Smooth muscle cell (in vitro differentiated cells): ENCODE measurements around the gene PELI1. TPM values are rescaled to one million over a fixed set of nuclear protein-coding genes. Genes with fewer than 3 reads are reported as not detected.

ENCODE experiments used
- DNase-seq: peaks from one replicate; lab custom pipeline; 2025; ENCODE audit not compliant: unreplicated experiment; lab: John Stamatoyannopoulos, UW
- H2AFZ ChIP-seq: fragments of 200-600 bp; sonication (generic); 2 replicates; pipeline ENCODE4 v1.6.0; 2016; ENCODE audit warnings: antibody characterized with exemption, low read depth, mild to moderate bottlenecking
- H3F3A ChIP-seq: fragments of 200-600 bp; sonication (generic); 2 replicates; pipeline ENCODE4 v1.6.0; 2017; ENCODE audit warnings: antibody characterized with exemption, low read depth
- H3K27ac ChIP-seq: fragments of 200-600 bp; sonication (generic); 2 replicates; pipeline ENCODE4 v1.5.1; 2016; ENCODE audit warnings: low read depth, mild to moderate bottlenecking
- H3K27me3 ChIP-seq: fragments of 200-600 bp; sonication (generic); 2 replicates; pipeline ENCODE4 v1.6.1; 2016; ENCODE audit warnings: low read depth, mild to moderate bottlenecking
- H3K36me3 ChIP-seq: fragments of 200-600 bp; sonication (generic); 2 replicates; pipeline ENCODE4 v1.5.1; 2016; ENCODE audit warnings: low read depth
- H3K4me1 ChIP-seq: fragments of 200-600 bp; sonication (generic); 2 replicates; pipeline ENCODE4 v1.5.1; 2016; ENCODE audit warnings: low read depth
- H3K4me2 ChIP-seq: fragments of 200-600 bp; sonication (generic); 2 replicates; pipeline ENCODE4 v1.6.0; 2016; ENCODE audit warnings: mild to moderate bottlenecking
- H3K4me3 ChIP-seq: fragments of 200-600 bp; sonication (generic); 2 replicates; pipeline ENCODE4 v1.5.1; 2016; ENCODE audit warnings: mild to moderate bottlenecking
- H3K79me2 ChIP-seq: fragments of 200-600 bp; sonication (generic); 2 replicates; pipeline ENCODE4 v1.6.0; 2016; ENCODE audit warnings: low read depth, mild to moderate bottlenecking
- H3K9ac ChIP-seq: fragments of 200-600 bp; sonication (generic); 2 replicates; pipeline ENCODE4 v1.6.0; 2016; ENCODE audit warnings: low read depth
- H3K9me3 ChIP-seq: fragments of 200-600 bp; sonication (generic); replicated peaks from 2 replicates; pipeline ENCODE4 v1.5.1; 2016; ENCODE audit warnings: low read depth
- H4K20me1 ChIP-seq: fragments of 200-600 bp; sonication (generic); 2 replicates; pipeline ENCODE4 v1.6.0; 2016; ENCODE audit warnings: low read depth
- WGBS: methylation state at CpG from one replicate; pipeline ENCODE4 v1.1.7; 2016; ENCODE audit warnings: low lambda C conversion rate; 5-methylcytosine and 5-hydroxymethylcytosine counted together
- polyA plus RNA-seq: library from polyadenylated mRNA; unstranded; fragments of >200 nt; fragmentation: Nextera tagmentation; extraction: Ambion mirVana; gene quantifications from 2 replicates; pipeline ENCODE4 v1.2.1, GENCODE V29; 2016
- total RNA-seq: library from RNA; depleted of rRNA; stranded (reverse); fragments of >200 nt; gene quantifications from 2 replicates; pipeline ENCODE4 v1.2.3, GENCODE V29; 2014
- TF ChIP-seq, protein P1 (sequence below): fragments of 200-600 bp; sonication (generic); IDR thresholded peaks from 2 replicates; pipeline ENCODE4 v1.5.1; 2017; ENCODE audit warnings: borderline replicate concordance, mild to moderate bottlenecking, antibody characterized with exemption; ENCODE audit not compliant: insufficient read depth, poor library complexity, severe bottlenecking

Gene PELI1
- total and polyA plus RNA-seq, 2 experiments from 2014 or later: 16.2 to 61.0 TPM

DNA sequence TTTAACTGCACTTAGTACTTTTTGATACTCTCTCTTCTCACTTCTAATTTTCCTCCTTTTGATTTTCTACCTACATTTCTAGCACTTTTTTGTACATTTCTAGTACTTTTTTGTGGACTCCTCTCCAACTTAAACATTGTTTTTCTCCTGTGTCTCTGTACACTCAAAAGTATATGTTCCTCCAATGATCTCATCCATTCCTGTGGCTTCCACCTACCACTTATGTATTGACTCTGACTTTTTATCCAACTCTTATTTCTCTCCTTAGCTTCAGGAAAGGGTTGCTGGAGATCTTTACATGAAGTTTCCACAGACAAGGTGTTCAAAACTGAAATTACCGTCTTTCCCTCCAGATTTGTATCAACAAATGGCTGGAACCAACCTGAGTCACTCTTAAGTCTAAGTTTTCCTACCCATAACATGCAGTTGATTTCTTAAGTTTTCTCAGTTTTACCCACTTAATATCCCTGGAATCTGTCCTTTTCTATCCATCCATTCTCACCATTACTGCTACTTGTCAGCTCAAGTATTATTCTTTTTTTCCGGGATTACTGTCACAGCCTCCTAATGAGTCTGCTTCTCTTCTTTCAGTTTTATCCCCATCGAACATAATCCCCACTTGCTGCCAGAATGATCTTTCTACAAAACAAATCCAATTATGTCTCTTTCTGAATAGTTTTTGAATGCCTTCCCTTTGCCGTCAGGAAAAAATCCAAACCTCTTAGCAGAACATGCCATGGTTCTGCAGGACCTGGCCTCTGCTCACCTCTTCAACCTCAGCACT, 22.6 kb upstream of the PELI1 start:
- Histone ChIP-seq H3K4me1 (peaks cover 11% of the 10 kb centered on the region), H3K27ac (peak overlapping the region; percentile 64), H2AFZ (no peak overlapping the region), H3K9ac (no peak overlapping the region), H3K4me2 (peak overlapping the region; percentile 13), H3K4me3 (no peak overlapping the region), H3K36me3 (no peaks in the 10 kb centered on the region), H3K27me3 (no peaks in the 10 kb centered on the region), H3F3A (no peaks in the 10 kb centered on the region), H3K79me2 (no peaks in the 10 kb centered on the region), H4K20me1 (no peaks in the 10 kb centered on the region), H3K9me3 (no peaks in the 10 kb centered on the region)
- WGBS: 81% methylated on average over 4 of the region's 4 CpGs
- no peak for DNase-seq
- TF ChIP-seq, protein P1, sequence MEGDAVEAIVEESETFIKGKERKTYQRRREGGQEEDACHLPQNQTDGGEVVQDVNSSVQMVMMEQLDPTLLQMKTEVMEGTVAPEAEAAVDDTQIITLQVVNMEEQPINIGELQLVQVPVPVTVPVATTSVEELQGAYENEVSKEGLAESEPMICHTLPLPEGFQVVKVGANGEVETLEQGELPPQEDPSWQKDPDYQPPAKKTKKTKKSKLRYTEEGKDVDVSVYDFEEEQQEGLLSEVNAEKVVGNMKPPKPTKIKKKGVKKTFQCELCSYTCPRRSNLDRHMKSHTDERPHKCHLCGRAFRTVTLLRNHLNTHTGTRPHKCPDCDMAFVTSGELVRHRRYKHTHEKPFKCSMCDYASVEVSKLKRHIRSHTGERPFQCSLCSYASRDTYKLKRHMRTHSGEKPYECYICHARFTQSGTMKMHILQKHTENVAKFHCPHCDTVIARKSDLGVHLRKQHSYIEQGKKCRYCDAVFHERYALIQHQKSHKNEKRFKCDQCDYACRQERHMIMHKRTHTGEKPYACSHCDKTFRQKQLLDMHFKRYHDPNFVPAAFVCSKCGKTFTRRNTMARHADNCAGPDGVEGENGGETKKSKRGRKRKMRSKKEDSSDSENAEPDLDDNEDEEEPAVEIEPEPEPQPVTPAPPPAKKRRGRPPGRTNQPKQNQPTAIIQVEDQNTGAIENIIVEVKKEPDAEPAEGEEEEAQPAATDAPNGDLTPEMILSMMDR: no peak

DNA sequence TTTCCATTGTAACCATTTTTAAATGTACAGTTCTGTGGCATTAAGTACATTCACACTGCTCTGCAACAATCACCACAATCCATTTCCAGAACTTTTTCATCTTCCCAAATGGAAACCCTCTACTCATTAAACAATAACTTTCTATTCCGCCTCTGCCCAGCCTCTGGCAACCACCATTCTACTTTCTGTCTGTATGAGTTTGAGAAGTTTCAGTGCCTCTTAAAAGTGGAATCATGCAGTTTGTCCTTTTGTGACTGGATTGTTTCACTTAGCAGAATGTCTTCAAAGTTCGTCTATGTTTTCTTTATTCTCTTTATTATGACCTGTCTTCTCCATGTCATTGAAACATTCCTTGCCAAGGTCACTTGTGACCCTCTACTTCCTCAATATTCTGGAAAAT, 22.0 kb upstream of the PELI1 start:
- 85% methylated on average over 2 of the region's 2 CpGs for WGBS
- no peaks in the 10 kb centered on the region for H4K20me1 ChIP-seq
- H3K27ac ChIP-seq: peak overlapping the region; percentile 64
- H3K4me3 ChIP-seq: no peak overlapping the region
- no peak overlapping the region for H3K9ac ChIP-seq
- peak overlapping the region; percentile 13 for H3K4me2 ChIP-seq
- TF ChIP-seq, protein P1: no peak
- no peaks in the 10 kb centered on the region for H3F3A ChIP-seq
- H3K9me3 ChIP-seq: no peaks in the 10 kb centered on the region
- H3K4me1 ChIP-seq: peaks cover 11% of the 10 kb centered on the region
- H3K36me3 ChIP-seq: no peaks in the 10 kb centered on the region
- H3K79me2 ChIP-seq: no peaks in the 10 kb centered on the region
- no peak for DNase-seq
- H2AFZ ChIP-seq: no peak overlapping the region
- no peaks in the 10 kb centered on the region for H3K27me3 ChIP-seq

DNA sequence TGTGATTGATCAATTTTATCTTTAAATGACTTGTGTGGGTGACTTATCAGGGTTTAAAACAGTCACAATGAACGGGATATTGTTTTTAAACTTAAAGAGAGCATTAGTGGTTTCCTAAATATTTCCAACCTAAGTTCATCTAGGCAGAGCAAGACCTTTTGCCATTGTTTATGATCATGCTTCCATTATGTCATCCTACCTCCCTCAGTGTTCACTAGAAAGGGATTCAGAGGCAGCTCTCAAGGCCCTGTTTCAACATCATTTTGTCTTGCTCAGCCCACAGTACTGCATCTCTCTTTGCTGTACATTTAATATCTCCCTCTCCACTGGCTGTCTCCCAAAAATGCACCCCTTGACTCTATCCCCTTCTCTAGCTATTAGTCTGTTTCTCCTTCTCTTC, 21.5 kb upstream of the PELI1 start:
- Histone ChIP-seq H3K36me3 (no peaks in the 10 kb centered on the region), H3K27ac (peak overlapping the region; percentile 64), H3K79me2 (no peaks in the 10 kb centered on the region), H3K4me1 (peaks cover 11% of the 10 kb centered on the region), H3K4me2 (peak overlapping the region; percentile 2), H4K20me1 (no peaks in the 10 kb centered on the region), H3K4me3 (no peak overlapping the region), H3F3A (no peaks in the 10 kb centered on the region), H3K9me3 (no peaks in the 10 kb centered on the region), H3K9ac (no peak overlapping the region), H3K27me3 (no peaks in the 10 kb centered on the region), H2AFZ (no peak overlapping the region)
- TF ChIP-seq, protein P1: no peak
- no peak for DNase-seq
- WGBS: 26% methylated on average over 1 of the region's 1 CpG

DNA sequence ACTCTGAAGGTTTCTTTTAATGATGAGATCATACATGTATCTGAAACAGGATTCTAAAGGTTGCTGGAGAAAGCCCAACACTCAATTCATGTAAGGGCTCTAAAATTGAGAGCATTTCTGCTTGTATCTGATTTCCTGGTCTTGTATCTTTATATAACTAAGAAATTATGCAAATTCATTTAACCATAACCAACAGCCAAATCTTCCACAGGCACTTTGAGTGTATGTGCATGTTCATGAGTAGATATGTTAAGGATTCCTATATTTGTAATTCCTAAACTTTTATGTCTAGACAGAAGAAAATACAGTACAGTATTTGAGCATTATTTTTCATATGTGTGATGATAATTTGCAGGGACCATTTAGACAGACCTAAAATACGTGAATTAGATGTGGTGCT, 20.4 kb upstream of the PELI1 start:
- Histone ChIP-seq H3K36me3 (no peaks in the 10 kb centered on the region), H3K9ac (no peak overlapping the region), H3K4me1 (peaks cover 11% of the 10 kb centered on the region), H4K20me1 (no peaks in the 10 kb centered on the region), H2AFZ (no peak overlapping the region), H3K27ac (no peak overlapping the region), H3K4me2 (no peak overlapping the region), H3K27me3 (no peaks in the 10 kb centered on the region), H3K9me3 (no peaks in the 10 kb centered on the region), H3K79me2 (no peaks in the 10 kb centered on the region), H3K4me3 (no peak overlapping the region), H3F3A (no peaks in the 10 kb centered on the region)
- TF ChIP-seq, protein P1: no peak
- DNase-seq: no peak
- 94% methylated on average over 1 of the region's 1 CpG for WGBS
